PC-3 (cell line): ENCODE results near the gene TOPORS. TPM values are rescaled to one million over a fixed set of nuclear protein-coding genes. Genes with fewer than 3 reads are reported as not detected.

ENCODE experiments used
- ATAC-seq: fragments of 200-7000 bp; cut with Tn5 transposase; 2 replicates; pipeline ENCODE4 v1.9.1; 2020; ENCODE audit warnings: mild to moderate bottlenecking, moderate library complexity
- BruUV-seq: library from RNA; stranded (reverse); fragments of 400-500 nt; replicated peaks from 2 replicates; lab custom pipeline; 2021; lab: Mats Ljungman, UMichigan
- CTCF ChIA-PET: fragments of 300-600 bp; sonication (Branson Sonifier 250); formaldehyde crosslinking; loops from one replicate; lab custom pipeline; 2022; ENCODE audit warnings: antibody characterized with exemption; lab: Charles Lee
- POLR2A ChIA-PET: fragments of 300-600 bp; sonication (Branson Sonifier 250); formaldehyde crosslinking; loops from one replicate; lab custom pipeline; 2022; ENCODE audit warnings: antibody characterized with exemption; ENCODE audit not compliant: unreplicated experiment; lab: Charles Lee
- DNase-seq: peaks from one replicate; pipeline ENCODE4 v3.0.0-alpha.2; 2015
- H2AFZ ChIP-seq: fragments of 300-600 bp; sonication (generic); 2 replicates; pipeline ENCODE4 v1.6.0; 2016; ENCODE audit warnings: antibody characterized with exemption, low read length
- H3F3A ChIP-seq: fragments of 300-600 bp; sonication (generic); one replicate; pipeline ENCODE4 v1.6.0; 2017; ENCODE audit warnings: antibody characterized with exemption, low read length, control low read depth, mild to moderate bottlenecking; ENCODE audit not compliant: unreplicated experiment
- H3K27ac ChIP-seq: fragments of 300-600 bp; sonication (generic); 2 replicates; pipeline ENCODE4 v1.5.1; 2016; ENCODE audit warnings: mild to moderate bottlenecking, low read length
- H3K27me3 ChIP-seq: fragments of 300-600 bp; sonication (generic); 2 replicates; pipeline ENCODE4 v1.6.1; 2016; ENCODE audit warnings: low read length, mixed read lengths
- H3K36me3 ChIP-seq: fragments of 300-600 bp; sonication (generic); 2 replicates; pipeline ENCODE4 v1.6.1; 2016; ENCODE audit warnings: low read depth, mixed run types, low read length, mixed read lengths
- H3K4me1 ChIP-seq: fragments of 300-600 bp; sonication (generic); 2 replicates; pipeline ENCODE4 v1.5.1; 2016; ENCODE audit warnings: low read length; ENCODE audit not compliant: insufficient read depth
- H3K4me2 ChIP-seq: fragments of 300-600 bp; sonication (generic); 2 replicates; pipeline ENCODE4 v1.6.0; 2016; ENCODE audit warnings: low read length
- H3K4me3 ChIP-seq: fragments of 300-600 bp; sonication (generic); 2 replicates; pipeline ENCODE4 v1.5.1; 2016; ENCODE audit warnings: mild to moderate bottlenecking, low read length, mixed read lengths
- H3K79me2 ChIP-seq: fragments of 300-600 bp; sonication (generic); 2 replicates; pipeline ENCODE4 v1.6.1; 2017; ENCODE audit warnings: low read length, mixed read lengths
- H3K9ac ChIP-seq: fragments of 300-600 bp; sonication (generic); 2 replicates; pipeline ENCODE4 v1.6.0; 2016; ENCODE audit warnings: mild to moderate bottlenecking, low read length
- H3K9me2 ChIP-seq: fragments of 300-600 bp; sonication (generic); replicated peaks from 2 replicates; pipeline ENCODE4 v1.6.1; 2016; ENCODE audit warnings: mixed run types, low read length, mixed read lengths
- H3K9me3 ChIP-seq: fragments of 300-600 bp; sonication (generic); 2 replicates; pipeline ENCODE4 v1.6.1; 2016; ENCODE audit warnings: low read length, mixed read lengths
- H4K20me1 ChIP-seq: fragments of 300-600 bp; sonication (generic); 2 replicates; pipeline ENCODE4 v1.6.1; 2016; ENCODE audit warnings: low read length, mixed read lengths
- CTCF ChIP-seq: fragments of 300-600 bp; sonication (generic); conservative IDR thresholded peaks from 2 replicates; pipeline ENCODE4 v1.5.1; 2017; ENCODE audit warnings: antibody characterized with exemption, low read depth, mild to moderate bottlenecking, low read length
- EZH2 ChIP-seq: fragments of 300-600 bp; sonication (generic); IDR thresholded peaks from one replicate; pipeline ENCODE4 v1.6.1; 2017; ENCODE audit warnings: antibody characterized with exemption, mild to moderate bottlenecking, low read length; ENCODE audit not compliant: unreplicated experiment
- EZH2phosphoT487 ChIP-seq: fragments of 300-600 bp; sonication (generic); IDR thresholded peaks from 2 replicates; pipeline ENCODE4 v1.6.1; 2018; ENCODE audit warnings: mild to moderate bottlenecking, antibody characterized with exemption, low read length, borderline replicate concordance
- intact Hi-C: fragments of 100-400 bp; cut with micrococcal nuclease; formaldehyde crosslinking; loops from 2 replicates; pipeline ENCODE4 v1.9.0; 2023
- total RNA-seq: library from RNA; depleted of rRNA; stranded (reverse); fragments of >200 nt; gene quantifications from 2 replicates; pipeline ENCODE4 v1.2.3, GENCODE V29; 2014

The TOPORS gene
- total RNA-seq, 1 experiment from 2014 or later, result 11.4 TPM

- H3K36me3 ChIP-seq, result peaks cover 10% of the 10 kb centered on the region
- H2AFZ ChIP-seq, result no peak overlapping the region
- no peaks in the 10 kb centered on the region for H3K27me3 ChIP-seq
- H3K4me2 ChIP-seq, result no peak overlapping the region
- no peaks in the 10 kb centered on the region for H3K9me3 ChIP-seq
- H3K9me2 ChIP-seq, result no peaks in the 10 kb centered on the region
- no peak overlapping the region for H3K9ac ChIP-seq
- no peak overlapping the region for H3K27ac ChIP-seq
- ATAC-seq, result no peak
- peaks cover 73% of the 10 kb centered on the region for H3K79me2 ChIP-seq
- intact Hi-C loops, result no loop called here
- POLR2A ChIA-PET, result no interaction called here
- CTCF ChIA-PET, result no interaction called here
- TF ChIP-seq EZH2phosphoT487 (no peak), CTCF (no peak), EZH2 (no peak)
- no peak for DNase-seq
- H3K4me1 ChIP-seq, result 0 out of 2 replicates have a peak, but pooled peaks cover 5% of the 10 kb centered on the region
- peaks cover 29% of the 10 kb centered on the region; the same call in 1 of the 2 replicates for H4K20me1 ChIP-seq
- H3K4me3 ChIP-seq, result no peak overlapping the region
- no peaks in the 10 kb centered on the region for H3F3A ChIP-seq
- no TSS peak for BruUV-seq
Measured at GRCh38 chr9:32545884-32546283, 6.5 kb downstream of the TOPORS start.

GRCh38 chr9:32543047-32543446 lies 9.3 kb downstream of the TOPORS start:
- ChIA-PET POLR2A (no interaction called here), CTCF (no interaction called here)
- Histone ChIP-seq H3K27ac (no peak overlapping the region), H3K9me3 (no peaks in the 10 kb centered on the region), H3K79me2 (peaks cover 45% of the 10 kb centered on the region), H3K9me2 (no peaks in the 10 kb centered on the region), H3K9ac (no peak overlapping the region), H3K4me3 (no peak overlapping the region), H3K4me2 (no peak overlapping the region), H2AFZ (no peak overlapping the region), H4K20me1 (peaks cover 22% of the 10 kb centered on the region; the same call in 1 of the 2 replicates), H3K36me3 (peaks cover 10% of the 10 kb centered on the region), H3K27me3 (no peaks in the 10 kb centered on the region), H3F3A (no peaks in the 10 kb centered on the region), H3K4me1 (no peaks in the 10 kb centered on the region)
- no TSS peak for BruUV-seq
- DNase-seq (no peak), ATAC-seq (no peak)
- TF ChIP-seq EZH2 (no peak), EZH2phosphoT487 (no peak)
- intact Hi-C loops, result no loop called here

- ATAC-seq, result no peak
- no peak overlapping the region for H2AFZ ChIP-seq
- ChIA-PET CTCF (no interaction called here), POLR2A (no interaction called here)
- no TSS peak for BruUV-seq
- DNase-seq, result no peak
- no peaks in the 10 kb centered on the region for H3K4me1 ChIP-seq
- H3K9ac ChIP-seq, result no peak overlapping the region
- no peaks in the 10 kb centered on the region for H3K9me3 ChIP-seq
- H3F3A ChIP-seq, result no peaks in the 10 kb centered on the region
- H3K79me2 ChIP-seq, result no peaks in the 10 kb centered on the region
- intact Hi-C loops, result no loop called here
- H3K36me3 ChIP-seq, result no peaks in the 10 kb centered on the region
- no peak overlapping the region for H3K27ac ChIP-seq
- H3K9me2 ChIP-seq, result no peaks in the 10 kb centered on the region
- no peak overlapping the region for H3K4me2 ChIP-seq
- no peaks in the 10 kb centered on the region for H3K27me3 ChIP-seq
- H3K4me3 ChIP-seq, result no peak overlapping the region
- TF ChIP-seq EZH2phosphoT487, result no peak
- TF ChIP-seq EZH2, result no peak
- no peak for TF ChIP-seq CTCF
- no peaks in the 10 kb centered on the region for H4K20me1 ChIP-seq
Measured at GRCh38 chr9:32533816-32534215, 18.6 kb downstream of the TOPORS start.
